NB4 (cell line): ENCODE measurements around the gene MBTD1.

Source experiments
- MYC ChIP-seq: IDR thresholded peaks from 2 replicates; pipeline ENCODE4 v1.6.1; 2011; ENCODE audit warnings: low read depth, low read length
- POLR2A ChIP-seq: IDR thresholded peaks from 2 replicates; pipeline ENCODE4 v1.6.1; 2011; ENCODE audit warnings: mild to moderate bottlenecking; ENCODE audit not compliant: insufficient read length; ENCODE audit errors: extremely low read depth
- TF ChIP-seq, protein P1 (sequence below): IDR thresholded peaks from one replicate; pipeline ENCODE4 v1.5.1; 2012; ENCODE audit warnings: low read depth, low read length

DNA sequence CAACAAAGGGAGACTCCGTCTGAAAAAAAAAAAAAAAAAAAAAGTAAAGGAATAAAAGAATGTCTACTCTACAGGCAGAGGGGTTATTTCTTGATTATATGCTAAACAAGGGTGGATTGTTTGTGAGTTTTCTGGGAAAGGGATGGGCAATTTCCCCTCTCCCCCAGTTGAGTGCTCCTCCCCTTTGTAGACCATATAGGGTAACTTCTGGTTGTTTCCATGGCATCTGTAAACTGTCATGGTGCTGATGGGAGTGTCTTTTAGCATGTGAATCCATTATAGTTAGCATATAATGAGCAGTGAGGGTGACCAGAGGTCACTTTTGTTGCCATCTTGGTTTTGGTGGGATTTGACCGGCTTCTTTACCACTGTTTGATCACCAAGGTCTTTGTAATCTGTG is 110.7 kb downstream of the MBTD1 start:
- TF ChIP-seq, protein P1, sequence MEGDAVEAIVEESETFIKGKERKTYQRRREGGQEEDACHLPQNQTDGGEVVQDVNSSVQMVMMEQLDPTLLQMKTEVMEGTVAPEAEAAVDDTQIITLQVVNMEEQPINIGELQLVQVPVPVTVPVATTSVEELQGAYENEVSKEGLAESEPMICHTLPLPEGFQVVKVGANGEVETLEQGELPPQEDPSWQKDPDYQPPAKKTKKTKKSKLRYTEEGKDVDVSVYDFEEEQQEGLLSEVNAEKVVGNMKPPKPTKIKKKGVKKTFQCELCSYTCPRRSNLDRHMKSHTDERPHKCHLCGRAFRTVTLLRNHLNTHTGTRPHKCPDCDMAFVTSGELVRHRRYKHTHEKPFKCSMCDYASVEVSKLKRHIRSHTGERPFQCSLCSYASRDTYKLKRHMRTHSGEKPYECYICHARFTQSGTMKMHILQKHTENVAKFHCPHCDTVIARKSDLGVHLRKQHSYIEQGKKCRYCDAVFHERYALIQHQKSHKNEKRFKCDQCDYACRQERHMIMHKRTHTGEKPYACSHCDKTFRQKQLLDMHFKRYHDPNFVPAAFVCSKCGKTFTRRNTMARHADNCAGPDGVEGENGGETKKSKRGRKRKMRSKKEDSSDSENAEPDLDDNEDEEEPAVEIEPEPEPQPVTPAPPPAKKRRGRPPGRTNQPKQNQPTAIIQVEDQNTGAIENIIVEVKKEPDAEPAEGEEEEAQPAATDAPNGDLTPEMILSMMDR, result no peak
- TF ChIP-seq POLR2A (no peak), MYC (no peak)
